H1 (cell line): ENCODE results near the gene LAMTOR4.

Experiments
- CTCF ChIP-seq, 3 experiments: IDR thresholded peaks; 1 replicate in 2 of 3; 2 replicates in 1 of 3; pipeline versions ENCODE4 v1.5.1 to v1.6.1; 2011; ENCODE audit warnings: low read length in 3 of 3, mild to moderate bottlenecking in 3 of 3, inconsistent platforms in 2 of 3, low read depth in 1 of 3, moderate library complexity in 1 of 3; ENCODE audit not compliant: insufficient read depth in 1 of 3; ENCODE audit errors: control extremely low read depth in 1 of 3
- EGR1 ChIP-seq: IDR thresholded peaks from 2 replicates; pipeline ENCODE4 v1.6.1; 2011; ENCODE audit warnings: low read depth, low read length, borderline replicate concordance
- RAD21 ChIP-seq, 2 experiments: IDR thresholded peaks in 1 of 2; conservative IDR thresholded peaks in 1 of 2; 2 replicates each; pipeline ENCODE4 v1.6.1; 2011; ENCODE audit warnings: low read depth in 2 of 2, low read length in 2 of 2, improper control_type of control experiment in 1 of 2, inconsistent platforms in 1 of 2, mild to moderate bottlenecking in 1 of 2, moderate library complexity in 1 of 2
- SIX5 ChIP-seq: IDR thresholded peaks from 2 replicates; pipeline ENCODE4 v1.6.1; 2011; ENCODE audit warnings: mild to moderate bottlenecking, low read depth, low read length
- TBP ChIP-seq: IDR thresholded peaks from 2 replicates; pipeline ENCODE4 v1.6.1; 2011; ENCODE audit warnings: low read depth, low read length, improper control_type of control experiment
- USF2 ChIP-seq: IDR thresholded peaks from 2 replicates; pipeline ENCODE4 v1.6.1; 2011; ENCODE audit warnings: low read length, improper control_type of control experiment
- YY1 ChIP-seq: IDR thresholded peaks from 2 replicates; pipeline ENCODE4 v1.6.1; 2011; ENCODE audit warnings: low read depth, mild to moderate bottlenecking, low read length

- TF ChIP-seq USF2 (no peak), TBP (no peak), SIX5 (no peak), RAD21 (IDR thresholded peaks at IDR 0.05 in 1 of 2, conservative IDR thresholded peaks at IDR 0.05 in 1 of 2; ENCODE audit: low read depth in 2 of 2, low read length in 2 of 2) (no peak), EGR1 (no peak), CTCF (IDR thresholded peaks at IDR 0.05; ENCODE audit: control extremely low read depth in 1 of 3, insufficient read depth in 1 of 3, low read depth in 1 of 3, low read length in 3 of 3) (no peak), YY1 (no peak)
Observed at GRCh38 chr7:100166317-100166940, 17.7 kb downstream of the LAMTOR4 start.
